HL-60 (cell line): ENCODE data around the gene ARRDC4.

Source experiments
- CTCF ChIP-seq: IDR thresholded peaks from one replicate; pipeline ENCODE4 v1.5.1; 2011; ENCODE audit warnings: low read length, control low read depth, inconsistent platforms; ENCODE audit not compliant: insufficient read depth
- POLR2AphosphoS5 ChIP-seq: IDR thresholded peaks from 2 replicates; pipeline ENCODE4 v1.6.1; 2012; ENCODE audit warnings: low read depth

GRCh38 chr15:98009169-98009568 is 48.7 kb downstream of the ARRDC4 start:
- TF ChIP-seq CTCF (no peak), POLR2AphosphoS5 (no peak)
